NB4 (cell line): ENCODE measurements around the gene YJU2.

Source experiments
- CTCF ChIP-seq: IDR thresholded peaks from one replicate; pipeline ENCODE4 v1.5.1; 2012; ENCODE audit warnings: low read depth, low read length
- MAX ChIP-seq: IDR thresholded peaks from 2 replicates; pipeline ENCODE4 v1.6.1; 2011; ENCODE audit warnings: low read depth, low read length
- MYC ChIP-seq: IDR thresholded peaks from 2 replicates; pipeline ENCODE4 v1.6.1; 2011; ENCODE audit warnings: low read depth, low read length
- POLR2A ChIP-seq: IDR thresholded peaks from 2 replicates; pipeline ENCODE4 v1.6.1; 2011; ENCODE audit warnings: mild to moderate bottlenecking; ENCODE audit not compliant: insufficient read length; ENCODE audit errors: extremely low read depth

- TF ChIP-seq CTCF (no peak), POLR2A (no peak), MAX (no peak), MYC (no peak)
Observed at GRCh38 chr19:4298810-4299550, 52.1 kb downstream of the YJU2 start.
